ENCODE data around the gene ST6GALNAC3.

The ST6GALNAC3 gene

GRCh38 chr1:76080552-76081079 lies 6.1 kb downstream of the ST6GALNAC3 start:
- Histone ChIP-seq H3K9me2 (replicated peaks; ENCODE audit: insufficient read depth, low read length) (no peaks in the 10 kb centered on the region), H3K4me2 (ENCODE audit: low read depth, low read length) (no peak overlapping the region), H3K4me3 (ENCODE audit: low read length) (no peak overlapping the region), H4K20me1 (ENCODE audit: insufficient read depth, low read length) (no peaks in the 10 kb centered on the region), H2AFZ (ENCODE audit: low read length) (no peak overlapping the region), H3K79me2 (ENCODE audit: low read length) (no peaks in the 10 kb centered on the region), H3K27ac (ENCODE audit: low read length) (no peak overlapping the region), H3F3A (ENCODE audit: insufficient read depth, low read length) (no peaks in the 10 kb centered on the region), H3K4me1 (ENCODE audit: low read length) (no peaks in the 10 kb centered on the region), H3K9me3 (replicated peaks; ENCODE audit: insufficient read depth, low read length) (no peaks in the 10 kb centered on the region), H3K9ac (ENCODE audit: low read length) (no peak overlapping the region), H3K27me3 (replicated peaks; ENCODE audit: insufficient read depth, low read length) (peaks cover 8% of the 10 kb centered on the region; the same call in 1 of the 2 replicates), H3K36me3 (replicated peaks; ENCODE audit: insufficient read depth, low read length) (no peaks in the 10 kb centered on the region)
- TF ChIP-seq EZH2 (optimal IDR thresholded peaks at IDR 0.05; ENCODE audit: low read depth, low read length): no peak
- TF ChIP-seq CTCF (IDR thresholded peaks at IDR 0.05; ENCODE audit: low read length): no peak
- TF ChIP-seq EZH2phosphoT487 (IDR thresholded peaks at IDR 0.05; ENCODE audit: low read length): no peak
- no peak for DNase-seq

GRCh38 chr1:76082062-76082461 lies 7.5 kb downstream of the ST6GALNAC3 start:
- no peak overlapping the region for H2AFZ ChIP-seq (ENCODE audit: low read length)
- H3K4me2 ChIP-seq (ENCODE audit: low read depth, low read length): no peak overlapping the region
- no peak overlapping the region for H3K27ac ChIP-seq (ENCODE audit: low read length)
- peaks cover 8% of the 10 kb centered on the region; the same call in 1 of the 2 replicates for H3K27me3 ChIP-seq (replicated peaks; ENCODE audit: insufficient read depth, low read length)
- no peak for DNase-seq
- H3K79me2 ChIP-seq (ENCODE audit: low read length): no peaks in the 10 kb centered on the region
- H3K4me1 ChIP-seq (ENCODE audit: low read length): no peaks in the 10 kb centered on the region
- H3K36me3 ChIP-seq (replicated peaks; ENCODE audit: insufficient read depth, low read length): no peaks in the 10 kb centered on the region
- no peaks in the 10 kb centered on the region for H3F3A ChIP-seq (ENCODE audit: insufficient read depth, low read length)
- no peak overlapping the region for H3K4me3 ChIP-seq (ENCODE audit: low read length)
- H3K9me3 ChIP-seq (replicated peaks; ENCODE audit: insufficient read depth, low read length): no peaks in the 10 kb centered on the region
- no peaks in the 10 kb centered on the region for H4K20me1 ChIP-seq (ENCODE audit: insufficient read depth, low read length)
- no peaks in the 10 kb centered on the region for H3K9me2 ChIP-seq (replicated peaks; ENCODE audit: insufficient read depth, low read length)
- TF ChIP-seq EZH2phosphoT487 (IDR thresholded peaks at IDR 0.05; ENCODE audit: low read length): no peak
- TF ChIP-seq CTCF (IDR thresholded peaks at IDR 0.05; ENCODE audit: low read length): no peak
- no peak for TF ChIP-seq EZH2 (optimal IDR thresholded peaks at IDR 0.05; ENCODE audit: low read depth, low read length)
- H3K9ac ChIP-seq (ENCODE audit: low read length): no peak overlapping the region

- H3K79me2 ChIP-seq (ENCODE audit: low read length): no peaks in the 10 kb centered on the region
- no peaks in the 10 kb centered on the region for H3K9me2 ChIP-seq (replicated peaks; ENCODE audit: insufficient read depth, low read length)
- H3K27ac ChIP-seq (ENCODE audit: low read length): no peak overlapping the region
- H3K27me3 ChIP-seq (replicated peaks; ENCODE audit: insufficient read depth, low read length): peaks cover 8% of the 10 kb centered on the region; the same call in 1 of the 2 replicates
- no peak overlapping the region for H3K4me2 ChIP-seq (ENCODE audit: low read depth, low read length)
- H3K36me3 ChIP-seq (replicated peaks; ENCODE audit: insufficient read depth, low read length): no peaks in the 10 kb centered on the region
- H3K4me3 ChIP-seq (ENCODE audit: low read length): no peak overlapping the region
- no peak for TF ChIP-seq EZH2 (optimal IDR thresholded peaks at IDR 0.05; ENCODE audit: low read depth, low read length)
- TF ChIP-seq EZH2phosphoT487 (IDR thresholded peaks at IDR 0.05; ENCODE audit: low read length): no peak
- no peak for TF ChIP-seq CTCF (IDR thresholded peaks at IDR 0.05; ENCODE audit: low read length)
- no peaks in the 10 kb centered on the region for H3F3A ChIP-seq (ENCODE audit: insufficient read depth, low read length)
- H3K9me3 ChIP-seq (replicated peaks; ENCODE audit: insufficient read depth, low read length): no peaks in the 10 kb centered on the region
- peak; percentile 17 for DNase-seq
- no peak overlapping the region for H3K9ac ChIP-seq (ENCODE audit: low read length)
- H2AFZ ChIP-seq (ENCODE audit: low read length): no peak overlapping the region
- H4K20me1 ChIP-seq (ENCODE audit: insufficient read depth, low read length): no peaks in the 10 kb centered on the region
- H3K4me1 ChIP-seq (ENCODE audit: low read length): no peaks in the 10 kb centered on the region
Observed at GRCh38 chr1:76083189-76083588, 8.6 kb downstream of the ST6GALNAC3 start.

Measured in MM.1S (cell line).